GM12864 (cell line): ENCODE data around the gene KCNQ1.

ENCODE experiments used
- DNase-seq: peaks from one replicate; pipeline ENCODE4 v3.0.0-alpha.2; 2011; ENCODE audit warnings: low read depth
- H3K4me3 ChIP-seq: 2 replicates; pipeline ENCODE4 v1.5.1; 2011; ENCODE audit warnings: mild to moderate bottlenecking, low read depth, low read length, control low read depth
- TF ChIP-seq, protein P1 (sequence below): IDR thresholded peaks from 2 replicates; pipeline ENCODE4 v1.5.1; 2011; ENCODE audit warnings: low read depth, mild to moderate bottlenecking, moderate library complexity, low read length, control low read depth, inconsistent platforms; ENCODE audit errors: missing control alignments

Gene KCNQ1

DNA sequence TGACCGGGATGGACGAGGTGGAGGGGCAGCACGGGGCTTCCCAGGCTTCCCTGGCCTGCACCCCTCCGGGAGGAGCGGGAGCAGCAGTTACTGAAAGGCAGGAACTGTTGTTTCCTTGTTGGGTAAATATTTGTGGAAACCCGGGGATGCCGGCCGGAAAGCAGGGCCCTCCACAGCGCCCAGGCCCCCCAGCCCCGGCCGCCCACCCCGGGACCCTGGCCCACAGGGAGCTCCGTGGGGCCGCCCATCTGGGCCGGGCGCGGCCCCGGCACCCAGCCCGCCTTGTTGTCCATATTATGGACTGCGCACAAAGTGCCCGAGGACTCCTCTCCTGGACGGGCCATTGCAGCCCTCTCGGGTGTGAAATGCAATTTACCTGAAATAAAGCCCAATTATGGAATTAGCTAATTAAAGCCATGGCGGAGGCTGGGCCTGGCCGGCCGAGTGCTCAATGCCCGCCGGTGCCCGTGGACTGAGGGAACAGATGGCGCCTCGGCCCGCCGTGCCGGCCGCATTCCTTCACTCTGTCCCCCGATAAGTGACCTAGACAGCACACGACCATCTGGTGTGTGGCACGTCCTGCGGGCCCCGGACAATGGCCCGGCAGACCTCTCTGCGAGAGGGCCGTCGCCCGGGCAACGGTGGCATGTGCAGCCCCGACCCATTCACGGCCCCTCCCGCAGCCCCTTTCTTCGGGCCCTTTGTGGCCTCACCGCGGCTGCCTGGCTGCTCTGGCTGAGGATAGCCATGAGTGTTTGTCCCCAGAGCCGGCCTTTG is 405.4 kb downstream of the KCNQ1 start:
- TF ChIP-seq, protein P1, sequence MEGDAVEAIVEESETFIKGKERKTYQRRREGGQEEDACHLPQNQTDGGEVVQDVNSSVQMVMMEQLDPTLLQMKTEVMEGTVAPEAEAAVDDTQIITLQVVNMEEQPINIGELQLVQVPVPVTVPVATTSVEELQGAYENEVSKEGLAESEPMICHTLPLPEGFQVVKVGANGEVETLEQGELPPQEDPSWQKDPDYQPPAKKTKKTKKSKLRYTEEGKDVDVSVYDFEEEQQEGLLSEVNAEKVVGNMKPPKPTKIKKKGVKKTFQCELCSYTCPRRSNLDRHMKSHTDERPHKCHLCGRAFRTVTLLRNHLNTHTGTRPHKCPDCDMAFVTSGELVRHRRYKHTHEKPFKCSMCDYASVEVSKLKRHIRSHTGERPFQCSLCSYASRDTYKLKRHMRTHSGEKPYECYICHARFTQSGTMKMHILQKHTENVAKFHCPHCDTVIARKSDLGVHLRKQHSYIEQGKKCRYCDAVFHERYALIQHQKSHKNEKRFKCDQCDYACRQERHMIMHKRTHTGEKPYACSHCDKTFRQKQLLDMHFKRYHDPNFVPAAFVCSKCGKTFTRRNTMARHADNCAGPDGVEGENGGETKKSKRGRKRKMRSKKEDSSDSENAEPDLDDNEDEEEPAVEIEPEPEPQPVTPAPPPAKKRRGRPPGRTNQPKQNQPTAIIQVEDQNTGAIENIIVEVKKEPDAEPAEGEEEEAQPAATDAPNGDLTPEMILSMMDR = no peak
- H3K4me3 ChIP-seq = no peak overlapping the region
- DNase-seq = no peak

- TF ChIP-seq, protein P1 = no peak
- no peak overlapping the region for H3K4me3 ChIP-seq
- DNase-seq = no peak
Observed at GRCh38 chr11:2853401-2853800, 408.6 kb downstream of the KCNQ1 start.

DNA sequence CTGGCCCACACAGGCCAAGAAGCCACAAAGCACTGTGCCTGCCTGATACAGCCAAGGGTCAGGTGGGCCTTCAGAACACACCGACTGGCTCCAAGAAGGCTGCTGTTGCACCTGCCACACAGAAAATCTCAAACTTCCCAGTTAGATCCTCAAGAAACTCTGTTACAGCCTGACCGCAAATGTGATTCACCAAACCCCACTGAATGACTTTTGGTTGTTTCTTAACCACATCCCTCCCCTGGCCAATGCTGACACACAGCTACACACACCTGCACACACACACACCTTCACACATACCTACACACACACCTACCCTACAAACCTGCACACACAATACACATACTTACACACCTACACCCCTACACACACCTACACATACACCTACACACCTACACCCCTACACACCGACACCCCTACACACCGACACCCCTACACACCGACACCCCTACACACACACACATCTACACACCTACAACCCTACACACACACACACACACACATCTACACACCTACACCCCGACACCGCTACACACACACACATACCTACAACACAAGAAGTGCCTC is 409.3 kb downstream of the KCNQ1 start:
- TF ChIP-seq, protein P1 = no peak
- no peak for DNase-seq
- H3K4me3 ChIP-seq = no peak overlapping the region

DNA sequence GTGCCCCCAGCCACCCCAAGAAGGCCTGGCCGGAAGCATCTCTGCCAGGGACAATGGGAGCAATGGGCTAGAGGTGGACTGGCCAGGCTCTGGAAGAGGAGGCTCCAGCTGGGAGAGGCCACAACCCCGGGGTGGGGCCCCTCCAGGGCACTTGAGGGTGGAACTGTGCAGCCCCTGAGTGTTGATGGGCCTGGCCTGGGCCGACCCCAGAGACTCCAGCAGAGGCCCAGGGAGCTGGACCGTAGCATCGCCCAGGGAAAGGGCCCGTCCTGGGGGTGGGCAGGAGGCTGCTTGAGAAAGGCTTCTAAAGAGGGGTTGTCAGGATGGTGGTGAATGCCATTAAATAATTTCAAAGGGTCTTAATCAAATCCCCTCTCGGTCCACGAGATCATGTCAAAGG is 410.4 kb downstream of the KCNQ1 start:
- no peak for DNase-seq
- TF ChIP-seq, protein P1 = no peak
- no peak overlapping the region for H3K4me3 ChIP-seq

- no peak overlapping the region for H3K4me3 ChIP-seq
- TF ChIP-seq, protein P1 = peak; percentile 4
Observed at GRCh38 chr11:2857276-2857675, 412.5 kb downstream of the KCNQ1 start.

GRCh38 chr11:2857918-2858317 is 413.1 kb downstream of the KCNQ1 start:
- TF ChIP-seq, protein P1 = no peak
- no peak for DNase-seq
- no peak overlapping the region for H3K4me3 ChIP-seq

More at GRCh38 chr11:2857276-2857675, 412.5 kb downstream of the KCNQ1 start:
- DNase-seq = no peak

DNA sequence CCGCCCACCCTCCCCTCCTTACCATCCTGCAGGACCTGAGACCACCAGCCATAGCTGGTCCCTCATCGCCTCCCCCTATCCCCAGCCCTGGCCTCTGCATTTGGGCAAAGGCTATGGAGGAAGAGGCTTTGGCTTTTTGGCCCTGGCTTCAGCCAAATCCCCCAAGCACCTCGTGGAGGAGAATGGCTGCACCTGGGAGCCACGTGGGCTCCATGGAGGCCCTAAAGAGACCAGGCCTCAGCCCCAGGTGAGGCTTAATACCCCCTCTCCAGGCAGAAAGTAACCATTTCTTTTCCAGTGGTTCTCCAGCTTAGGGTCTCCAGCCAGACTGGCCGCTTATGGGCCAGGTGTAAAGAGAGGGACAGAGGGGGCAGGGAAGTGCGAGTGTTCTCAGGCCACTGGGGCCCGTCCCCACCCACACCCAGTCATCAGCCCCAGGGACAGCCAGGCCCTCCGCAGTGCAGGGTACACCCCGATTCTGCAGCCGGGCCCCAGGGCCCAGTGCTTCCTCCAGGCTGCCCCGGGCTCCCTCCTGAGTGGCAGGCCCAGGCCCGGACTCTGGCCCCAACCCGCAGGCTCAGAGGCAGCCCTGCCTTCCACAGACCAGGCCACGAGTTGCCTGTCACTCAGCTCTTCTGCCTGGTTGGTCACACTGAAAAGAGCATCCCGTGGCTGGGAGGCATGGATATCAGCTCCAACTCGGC is 414.3 kb downstream of the KCNQ1 start:
- H3K4me3 ChIP-seq = no peak overlapping the region
- TF ChIP-seq, protein P1 = no peak
- DNase-seq = no peak
